T-cell (primary cell): ENCODE measurements around the gene RNASE12. TPM values are rescaled to one million over a fixed set of nuclear protein-coding genes. Genes with fewer than 3 reads are reported as not detected.
"Not testable (repeated sequence)": the region's sequence is repeated elsewhere in the genome, so short reads cannot be mapped to it uniquely, and the experiment has no call there.

ENCODE experiments used
- ATAC-seq, 4 experiments: fragments of 200-7000 bp in 3 of 4; fragments of 150-1000 bp in 1 of 4; cut with Tn5 transposase; replicated peaks in 1 of 4; 1 replicate in 3 of 4; 2 replicates in 1 of 4; pipeline ENCODE4 v1.10.0; 2021; ENCODE audit warnings: moderate library complexity in 3 of 4, mild to moderate bottlenecking in 2 of 4, moderate number of reproducible peaks in 1 of 4
- CTCF ChIA-PET, 2 donors: fragments of 300-600 bp; sonication (Branson Sonifier 250); formaldehyde crosslinking; loops; one replicate each; lab custom pipeline; 2022; ENCODE audit warnings: antibody characterized with exemption in 2 of 2; lab: Charles Lee
- POLR2A ChIA-PET, 2 donors: fragments of 300-600 bp; sonication (Branson Sonifier 250); formaldehyde crosslinking; loops; one replicate each; lab custom pipeline; 2022; ENCODE audit warnings: antibody characterized with exemption in 2 of 2; lab: Charles Lee
- DNase-seq, 35 experiments: peaks; one replicate each; pipeline versions ENCODE4 v3.0.0 to v3.0.0-alpha.2; 2013 to 2023
- H3K27ac ChIP-seq: one replicate; pipeline ENCODE4 v1.5.1; 2013; ENCODE audit warnings: low read length
- H3K27me3 ChIP-seq, 2 experiments: replicated peaks in 1 of 2; 1 replicate in 1 of 2; 2 replicates in 1 of 2; pipeline versions ENCODE4 v1.6.1 to v1.7.0; 2013; ENCODE audit warnings: low read length in 1 of 2, mixed read lengths in 1 of 2; ENCODE audit not compliant: control insufficient read depth in 2 of 2, insufficient read depth in 2 of 2; ENCODE audit errors: extremely low read depth in 1 of 2
- H3K36me3 ChIP-seq, 2 donors: 1 replicate in 1 of 2; 2 replicates in 1 of 2; pipeline versions ENCODE4 v1.6.1 to v1.7.0; 2013; ENCODE audit warnings: low read length in 1 of 2; ENCODE audit not compliant: control insufficient read depth in 2 of 2, insufficient read depth in 1 of 2; ENCODE audit errors: extremely low read depth in 1 of 2
- H3K4me1 ChIP-seq, 2 experiments: 1 replicate in 1 of 2; 2 replicates in 1 of 2; pipeline versions ENCODE4 v1.6.1 to v1.7.0; 2013; ENCODE audit warnings: low read length in 2 of 2, mixed read lengths in 1 of 2; ENCODE audit not compliant: insufficient read depth in 2 of 2, control insufficient read depth in 1 of 2; ENCODE audit errors: extremely low read depth in 1 of 2
- H3K4me3 ChIP-seq, 2 donors: 1 replicate in 1 of 2; 2 replicates in 1 of 2; pipeline versions ENCODE4 v1.5.1 to v1.7.0; 2013; ENCODE audit warnings: mild to moderate bottlenecking in 2 of 2, low read length in 1 of 2, moderate library complexity in 1 of 2; ENCODE audit not compliant: control insufficient read depth in 1 of 2; ENCODE audit errors: extremely low read depth in 1 of 2
- H3K9me3 ChIP-seq: 2 replicates; pipeline ENCODE4 v1.7.0; 2013
- H3K27ac Mint-ChIP-seq, 2 donors: one replicate each; pipeline ENCODE4 v1.8.0; 2020 to 2021; ENCODE audit warnings: mild to moderate bottlenecking in 2 of 2, mixed read lengths in 2 of 2
- H3K27me3 Mint-ChIP-seq, 2 donors: one replicate each; pipeline ENCODE4 v1.8.0; 2021 to 2022; ENCODE audit warnings: mixed read lengths in 2 of 2
- H3K36me3 Mint-ChIP-seq: one replicate; pipeline ENCODE4 v1.8.0; 2021; ENCODE audit warnings: mixed read lengths
- H3K4me1 Mint-ChIP-seq, 3 donors: one replicate each; pipeline ENCODE4 v1.8.0; 2020 to 2022; ENCODE audit warnings: mixed read lengths in 3 of 3, mild to moderate bottlenecking in 1 of 3
- H3K4me3 Mint-ChIP-seq, 3 donors: one replicate each; pipeline ENCODE4 v1.8.0; 2020 to 2022; ENCODE audit warnings: mild to moderate bottlenecking in 3 of 3, mixed read lengths in 3 of 3, moderate library complexity in 3 of 3
- H3K9me3 Mint-ChIP-seq, 3 donors: one replicate each; pipeline ENCODE4 v1.8.0; 2020 to 2022; ENCODE audit warnings: mixed read lengths in 3 of 3
- WGBS: methylation state at CpG from one replicate; pipeline ENCODE4 v1.1.5; 2013; ENCODE audit warnings: missing lambda C conversion rate; ENCODE audit not compliant: insufficient coverage; 5-methylcytosine and 5-hydroxymethylcytosine counted together
- total RNA-seq, 35 experiments: library from RNA in 6 of 35; stranded (reverse) in 6 of 35; fragments of 120-200 nt in 1 of 35; gene quantifications; one replicate each; pipeline versions ENCODE4 v1.2.1 to v1.2.4 and lab custom pipeline; 2013 to 2026

RNASE12 gene
- total RNA-seq, 5 donors from 2014 or later (not counting 1 experiment from before 2014, with no cell fraction given): not detected

DNA sequence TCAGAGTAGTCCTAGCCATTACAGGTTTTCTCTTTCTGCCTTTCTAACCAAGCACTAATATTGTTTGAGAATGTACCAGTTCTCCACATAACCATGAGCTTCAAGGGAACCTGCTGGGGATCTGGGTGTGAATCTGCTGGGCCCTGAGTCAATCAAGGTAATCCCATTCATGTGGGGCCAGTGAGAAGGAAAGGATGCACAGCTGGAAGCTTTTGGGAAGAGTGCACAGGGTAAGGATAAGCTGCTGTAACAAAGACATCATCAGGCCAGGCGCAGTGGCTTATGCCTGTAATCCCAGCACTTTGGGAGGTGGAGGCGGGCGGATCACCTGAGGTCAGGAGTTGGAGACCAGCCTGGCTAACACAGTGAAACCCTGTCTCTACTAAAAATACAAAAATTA is 4.5 kb upstream of the RNASE12 start:
- H3K36me3 ChIP-seq, H3K4me3 Mint-ChIP-seq, H3K4me1 ChIP-seq, H3K36me3 Mint-ChIP-seq, POLR2A ChIA-PET, DNase-seq, H3K9me3 ChIP-seq, H3K27ac ChIP-seq, H3K27me3 ChIP-seq, H3K9me3 Mint-ChIP-seq, ATAC-seq, H3K27ac Mint-ChIP-seq, H3K4me3 ChIP-seq, CTCF ChIA-PET: not testable (repeated sequence)
- peaks cover 5 to 16% of the 10 kb centered on the region in 2 donors for H3K27me3 Mint-ChIP-seq
- 92% methylated on average over 3 of the region's 3 CpGs for whole genome bisulfite sequencing
- H3K4me1 Mint-ChIP-seq: peaks cover 4 to 11% (median 5%) of the 10 kb centered on the region in 3 donors

DNA sequence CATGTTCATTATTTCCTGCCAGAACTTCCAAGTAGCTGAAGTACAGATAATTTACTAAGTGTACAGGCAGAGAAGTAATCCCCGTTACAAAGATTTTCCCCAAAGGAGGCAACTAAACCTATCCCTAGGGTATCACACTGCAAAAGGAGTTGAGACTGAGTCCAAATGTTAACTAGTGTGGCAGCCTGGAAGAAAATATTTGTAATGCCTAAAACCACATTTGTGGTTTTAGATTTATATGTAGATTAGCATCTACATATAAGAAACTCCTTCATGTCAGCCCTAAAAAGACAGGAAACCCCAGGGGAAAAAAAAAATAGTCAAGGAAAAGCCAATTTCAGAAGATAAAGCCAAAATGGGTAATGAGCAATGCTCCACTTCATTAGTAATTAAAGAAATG is 1.4 kb upstream of the RNASE12 start:
- ChIA-PET CTCF (no interaction called here), POLR2A (no interaction called here)
- no peak overlapping the region for H3K27ac ChIP-seq
- DNase-seq (no peak), ATAC-seq (no peak)
- no peaks in the 10 kb centered on the region for H3K9me3 ChIP-seq
- H3K4me1 ChIP-seq: no peaks in the 10 kb centered on the region
- H3K36me3 ChIP-seq: no peaks in the 10 kb centered on the region
- Mint-ChIP-seq H3K4me3 (no peak overlapping the region), H3K36me3 (no peaks in the 10 kb centered on the region), H3K9me3 (no peaks in the 10 kb centered on the region), H3K27me3 (peaks cover 7 to 20% of the 10 kb centered on the region in 2 donors), H3K27ac (no peak overlapping the region), H3K4me1 (peaks cover 4 to 11% (median 5%) of the 10 kb centered on the region in 3 donors)
- H3K27me3 ChIP-seq: peaks cover 0 to 4% of the 10 kb centered on the region in 2 experiments
- no CpG with 5 or more reads among the region's 1 CpG for WGBS
- H3K4me3 ChIP-seq: no peak overlapping the region

DNA sequence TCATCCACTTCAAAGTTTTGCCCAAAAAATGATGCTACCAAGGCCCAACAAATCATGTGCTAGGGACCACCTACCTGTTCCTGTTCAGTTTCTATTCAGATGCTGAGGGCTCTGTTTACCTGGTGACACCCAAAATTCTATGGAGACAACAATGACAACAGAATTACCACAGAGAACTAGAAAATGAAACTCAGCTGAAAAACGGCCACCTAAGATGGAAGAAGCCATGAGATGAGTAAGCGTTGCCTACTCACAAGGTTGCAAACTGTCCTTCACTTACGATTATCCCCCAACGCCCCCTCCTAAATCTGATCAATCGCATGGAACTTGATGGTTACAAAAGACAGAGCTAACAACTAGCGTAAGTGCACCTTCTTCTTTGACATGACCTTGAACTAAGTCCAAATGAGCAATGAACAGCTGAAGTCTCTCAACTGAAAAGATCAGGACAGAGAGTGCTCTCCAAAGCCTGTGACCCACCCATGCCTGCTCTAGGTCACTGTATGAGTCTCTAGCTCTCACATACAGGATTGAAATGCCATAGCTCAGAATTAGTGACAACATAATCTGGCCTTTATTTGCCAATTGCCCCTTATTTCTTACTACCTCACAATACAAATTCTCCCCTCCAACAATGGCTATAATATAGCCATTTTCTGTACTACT is 3.6 kb downstream of the RNASE12 start, which contains the start of gene RNASE11:
Gene RNASE11 (minus strand): TSS at position 513 of the 666 bp plus-strand sequence.
- Histone ChIP-seq H3K27ac (no peak within 1 kb of the TSS), H3K4me3 (no peak within 1 kb of the TSS), H3K36me3 (no peaks in the 10 kb centered on the region), H3K4me1 (no peaks in the 10 kb centered on the region), H3K27me3 (peaks cover 0 to 6% of the 10 kb centered on the region in 2 experiments), H3K9me3 (no peaks in the 10 kb centered on the region)
- ChIA-PET CTCF (no interaction called here), POLR2A (no interaction called here)
- Mint-ChIP-seq H3K4me3 (no peak within 1 kb of the TSS), H3K27ac (no peak within 1 kb of the TSS), H3K27me3 (peaks cover 11 to 24% of the 10 kb centered on the region in 2 donors), H3K36me3 (no peaks in the 10 kb centered on the region), H3K4me1 (peaks cover 2 to 7% (median 3%) of the 10 kb centered on the region in 3 donors), H3K9me3 (peaks cover 0 to 8% (median 5%) of the 10 kb centered on the region in 3 donors)
- no peak for ATAC-seq
- 64% methylated on average over 6 of the region's 6 CpGs for WGBS
- no peak for DNase-seq

DNA sequence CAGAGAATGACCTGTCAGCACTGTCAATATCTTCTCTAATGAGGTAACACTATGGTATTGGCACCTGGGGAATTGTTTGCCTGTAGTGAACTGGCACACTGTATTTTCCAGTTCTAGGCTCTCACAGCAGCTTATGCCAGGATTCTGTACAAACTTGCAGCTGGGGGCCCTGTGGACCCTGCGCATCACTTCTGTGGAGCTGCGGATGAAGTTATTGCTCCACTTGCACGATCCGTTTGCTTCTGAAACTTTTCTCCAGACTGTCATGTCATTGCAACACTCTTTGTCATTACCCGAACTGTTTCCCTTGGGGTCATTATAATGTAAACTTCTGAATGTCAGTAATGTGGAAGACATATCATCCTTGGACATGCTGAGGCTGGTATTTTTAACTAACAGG is 7.3 kb downstream of the RNASE12 start:
- ChIA-PET POLR2A (no interaction called here), CTCF (no interaction called here)
- DNase-seq: no peak
- Mint-ChIP-seq H3K4me3 (no peak overlapping the region), H3K9me3 (peaks cover 0 to 8% (median 5%) of the 10 kb centered on the region in 3 donors), H3K27me3 (peaks cover 4 to 8% of the 10 kb centered on the region in 2 donors), H3K4me1 (no peaks in the 10 kb centered on the region), H3K27ac (no peak overlapping the region), H3K36me3 (no peaks in the 10 kb centered on the region)
- no peak for ATAC-seq
- WGBS: 100% methylated on average over 1 of the region's 5 CpGs
- Histone ChIP-seq H3K27me3 (peaks cover 0 to 4% of the 10 kb centered on the region in 2 experiments), H3K27ac (no peak overlapping the region), H3K4me3 (no peak overlapping the region), H3K9me3 (no peaks in the 10 kb centered on the region), H3K36me3 (no peaks in the 10 kb centered on the region), H3K4me1 (no peaks in the 10 kb centered on the region)

DNA sequence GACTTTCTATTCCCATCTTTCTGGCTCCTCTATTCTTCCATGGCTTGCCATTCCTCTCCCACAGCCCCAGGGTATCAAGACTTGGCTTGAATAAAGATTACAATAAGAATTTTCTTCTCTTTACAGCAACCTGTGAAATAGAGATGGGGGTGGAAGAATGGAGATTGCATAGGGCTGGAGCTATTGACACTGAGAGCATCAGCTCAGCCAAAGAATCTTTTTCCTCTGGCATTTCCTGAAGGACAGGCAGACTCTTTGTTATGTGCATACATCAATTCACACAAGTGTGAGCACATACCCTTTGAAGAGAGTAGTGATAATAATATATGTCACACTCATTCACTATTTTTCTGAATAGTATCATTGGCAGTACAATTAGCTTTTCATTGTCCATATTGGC is 8.0 kb downstream of the RNASE12 start:
- peaks cover 0 to 8% (median 5%) of the 10 kb centered on the region in 3 donors for H3K9me3 Mint-ChIP-seq
- Histone ChIP-seq H3K4me1 (no peaks in the 10 kb centered on the region), H3K27me3 (peaks cover 0 to 4% of the 10 kb centered on the region in 2 experiments), H3K36me3 (no peaks in the 10 kb centered on the region), H3K27ac (no peak overlapping the region), H3K4me3 (no peak overlapping the region), H3K9me3 (no peaks in the 10 kb centered on the region)
- H3K4me3 Mint-ChIP-seq: no peak overlapping the region
- H3K36me3 Mint-ChIP-seq: no peaks in the 10 kb centered on the region
- CTCF ChIA-PET: no interaction called here
- DNase-seq: no peak
- no peak overlapping the region for H3K27ac Mint-ChIP-seq
- no peaks in the 10 kb centered on the region for H3K4me1 Mint-ChIP-seq
- POLR2A ChIA-PET: no interaction called here
- peaks cover 4 to 8% of the 10 kb centered on the region in 2 donors for H3K27me3 Mint-ChIP-seq
- ATAC-seq: no peak

DNA sequence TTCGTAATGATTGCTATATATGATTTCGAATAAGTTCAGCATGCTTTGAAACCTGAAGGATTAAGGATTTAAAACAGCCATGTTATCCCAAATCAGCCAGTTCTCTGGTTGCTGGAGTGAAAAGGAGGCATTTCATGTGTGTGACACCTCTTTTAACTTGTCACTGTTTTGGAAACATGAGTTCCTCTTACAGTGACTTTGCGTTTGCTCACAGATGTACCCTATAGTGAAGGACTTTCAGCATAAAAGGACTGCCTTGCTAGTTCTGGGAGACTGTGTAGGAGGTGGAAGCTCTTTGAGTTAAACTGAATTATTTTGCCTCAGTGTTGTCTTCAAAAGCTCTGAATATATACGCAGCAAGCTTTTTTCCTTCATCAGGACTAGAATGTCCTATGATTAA is 10.9 kb downstream of the RNASE12 start:
- ChIA-PET CTCF (interaction anchor here in 1 of 2 donors (0.5 kb wide), 1 partner anchor 216 kb away, joined by 3 read pairs; no protein-coding TSS in a partner anchor), POLR2A (no interaction called here)
- DNase-seq: no peak
- H3K9me3 Mint-ChIP-seq: no peaks in the 10 kb centered on the region
- Histone ChIP-seq H3K9me3 (no peaks in the 10 kb centered on the region), H3K4me3 (no peak overlapping the region), H3K27ac (no peak overlapping the region), H3K36me3 (no peaks in the 10 kb centered on the region), H3K27me3 (no peaks in the 10 kb centered on the region), H3K4me1 (no peaks in the 10 kb centered on the region)
- no peaks in the 10 kb centered on the region for H3K4me1 Mint-ChIP-seq
- no peak for ATAC-seq
- no CpG with 5 or more reads among the region's 4 CpGs for WGBS
- no peak overlapping the region for H3K4me3 Mint-ChIP-seq
- no peak overlapping the region for H3K27ac Mint-ChIP-seq
- H3K27me3 Mint-ChIP-seq: peaks cover 0 to 4% of the 10 kb centered on the region in 2 donors
- no peaks in the 10 kb centered on the region for H3K36me3 Mint-ChIP-seq
